Amniotic stem cell (primary cell): Measurements from ENCODE around the gene CD14.
"Not testable (repeated sequence)": the region's sequence is repeated elsewhere in the genome, so short reads cannot be mapped to it uniquely, and the experiment has no call there.

Experiments
- DNase-seq: peaks from one replicate; lab custom pipeline; 2025; lab: John Stamatoyannopoulos, UW

CD14 gene

GRCh38 chr5:140635291-140636257 is 2.6 kb upstream of the CD14 start:
- DNase-seq: no peak

GRCh38 chr5:140634103-140634502 is 1.1 kb upstream of the CD14 start:
- DNase-seq: no peak

- no peak for DNase-seq
Measured at GRCh38 chr5:140633501-140633900, 526 bp upstream of the CD14 start.

GRCh38 chr5:140632366-140633020 is 482 bp downstream of the CD14 start:
- peak; percentile 14 for DNase-seq

- no peak for DNase-seq
Measured at GRCh38 chr5:140631831-140632365, 1.1 kb downstream of the CD14 start.

GRCh38 chr5:140631036-140631417 is 1.9 kb downstream of the CD14 start:
- no peak for DNase-seq

- DNase-seq: no peak
Measured at GRCh38 chr5:140630292-140631035, 2.5 kb downstream of the CD14 start.

GRCh38 chr5:140628711-140629110 is 4.3 kb downstream of the CD14 start:
- no peak for DNase-seq

GRCh38 chr5:140627972-140628371 is 5.0 kb downstream of the CD14 start:
- no peak for DNase-seq

- not testable (repeated sequence) for DNase-seq
Measured at GRCh38 chr5:140624886-140625285, 8.1 kb downstream of the CD14 start.

GRCh38 chr5:140623061-140623460 is 9.9 kb downstream of the CD14 start:
- DNase-seq: not testable (repeated sequence)

- no peak for DNase-seq
Measured at GRCh38 chr5:140622301-140622700, 10.7 kb downstream of the CD14 start.

GRCh38 chr5:140611020-140611521 is 21.9 kb downstream of the CD14 start:
- no peak for DNase-seq

GRCh38 chr5:140609126-140609525 is 23.8 kb downstream of the CD14 start:
- DNase-seq: no peak

GRCh38 chr5:140608722-140609121 is 24.3 kb downstream of the CD14 start:
- no peak for DNase-seq

- no peak for DNase-seq
Measured at GRCh38 chr5:140607031-140607430, 25.9 kb downstream of the CD14 start.

GRCh38 chr5:140605879-140606278 is 27.1 kb downstream of the CD14 start:
- no peak for DNase-seq

GRCh38 chr5:140603734-140604133 is 29.2 kb downstream of the CD14 start:
- no peak for DNase-seq

- DNase-seq: not testable (repeated sequence)
Measured at GRCh38 chr5:140603446-140603698, 29.6 kb downstream of the CD14 start.

GRCh38 chr5:140602147-140602546 is 30.8 kb downstream of the CD14 start:
- no peak for DNase-seq

GRCh38 chr5:140600096-140600495 is 32.9 kb downstream of the CD14 start:
- DNase-seq: no peak

GRCh38 chr5:140598836-140599235 is 34.1 kb downstream of the CD14 start:
- no peak for DNase-seq
